Heart left ventricle (tissue), 16 donors: ENCODE results near the gene SMIM1. TPM values are rescaled to one million over a fixed set of nuclear protein-coding genes. Genes with fewer than 3 reads are reported as not detected.

Source experiments
- ATAC-seq, 4 donors: fragments of 200-7000 bp; cut with Tn5 transposase; one replicate each; pipeline ENCODE4 v1.9.1; 2020 to 2022; ENCODE audit warnings: moderate library complexity in 4 of 4, mild to moderate bottlenecking in 3 of 4, moderate number of reproducible peaks in 1 of 4
- DNase-seq, 5 donors: peaks; one replicate each; pipeline ENCODE4 v3.0.0-alpha.2; 2020
- H3K27ac ChIP-seq, 12 donors: fragments of 200-600 bp; sonication (generic) in 4 of 12; one replicate each; pipeline versions ENCODE4 v1.5.0 to v1.8.0; 2016 to 2022; ENCODE audit warnings: mild to moderate bottlenecking in 2 of 12
- H3K27me3 ChIP-seq, 9 donors: fragments of 200-600 bp; sonication (generic) in 2 of 9; one replicate each; pipeline versions ENCODE4 v1.5.1 to v1.8.0; 2016 to 2022; ENCODE audit warnings: mild to moderate bottlenecking in 3 of 9
- H3K36me3 ChIP-seq, 9 donors: fragments of 200-600 bp; sonication (generic) in 2 of 9; one replicate each; pipeline versions ENCODE4 v1.5.0 to v1.8.0; 2018 to 2022; ENCODE audit warnings: mild to moderate bottlenecking in 2 of 9
- H3K4me1 ChIP-seq, 12 donors: fragments of 200-600 bp; sonication (generic) in 4 of 12; one replicate each; pipeline versions ENCODE4 v1.5.0 to v1.8.0; 2016 to 2022; ENCODE audit warnings: mild to moderate bottlenecking in 3 of 12
- H3K4me3 ChIP-seq, 12 donors: fragments of 200-600 bp; sonication (generic) in 4 of 12; one replicate each; pipeline versions ENCODE4 v1.5.0 to v1.8.0; 2017 to 2022; ENCODE audit warnings: mild to moderate bottlenecking in 9 of 12, moderate library complexity in 4 of 12
- H3K9me3 ChIP-seq, 12 donors: fragments of 200-600 bp; sonication (generic) in 4 of 12; one replicate each; pipeline versions ENCODE4 v1.5.0 to v1.8.0; 2016 to 2022; ENCODE audit warnings: mild to moderate bottlenecking in 1 of 12
- CTCF ChIP-seq, 12 donors: fragments of 200-600 bp; sonication (generic) in 4 of 12; IDR thresholded peaks; one replicate each; pipeline versions ENCODE4 v1.5.0 to v1.8.0; 2018 to 2022; ENCODE audit warnings: antibody characterized with exemption in 12 of 12, mild to moderate bottlenecking in 5 of 12
- POLR2A ChIP-seq, 2 donors: fragments of 450-650 bp; IDR thresholded peaks; one replicate each; pipeline ENCODE4 v1.6.1; 2017; ENCODE audit warnings: antibody characterized with exemption in 2 of 2, mild to moderate bottlenecking in 2 of 2, moderate library complexity in 2 of 2
- WGBS, 4 donors: extraction: QIAGEN DNeasy Blood & Tissue Kit in 2 of 4; methylation state at CpG; one replicate each; pipeline versions ENCODE4 v1.1.5 to v1.1.7; 2013 to 2018; 5-methylcytosine and 5-hydroxymethylcytosine counted together
- intact Hi-C, 10 donors: fragments of 100-400 bp; cut with DNase I; formaldehyde crosslinking; loops; one replicate each; pipeline versions ENCODE4 v1.11.1 to v1.14.2; 2022
- polyA plus RNA-seq, 2 donors: library from polyadenylated mRNA; stranded (reverse); fragments of 200-250 nt; gene quantifications; one replicate each; pipeline ENCODE4 v1.2.3, GENCODE V29; 2013
- total RNA-seq, 9 donors: library from RNA; depleted of rRNA in 2 of 9; stranded (reverse); fragments of >200 nt in 2 of 9; fragmentation: NEBNext Ultra II Directional in 3 of 9; extraction: Animal tissue kit (Norgen Biotek cat#: 25700) in 3 of 9; gene quantifications; one replicate each; pipeline versions ENCODE4 v1.1.0 to v1.2.4, GENCODE V29; 2016 to 2023
- donor health status: ischemic (EF 13 %, LVEDD 7.1; RV severe dilation, severe dysfunction).
- donor health status: healthy with polysubstance abuse.
- donor health status: DM: no; HTN: yes; CAD: no.
- donor health status: DM: no; HTN: no; CAD: no.
- donor health status: ischemic (EF 25% LVEDD 6.9; RV normal size, moderate dysfunction).
- donor health status: ischemic (EF 25% LVEDD 5.7; RV mildly dilated, moderate dysfunction).
- donor health status: healthy.
- donor health status: DM: yes; HTN: yes; CAD: no.
- donor health status: ischemic (EF 35%, LVEDD 5.7; RV mildly dilated, moderate dysfunction).
- donor health status: nonischemic (EF 11% LVEDD 7.7; RV severe dilation, severe dysfunction).
- donor health status: DM: yes; HTN: yes; CAD: no.
- donor health status: PGD.
- donor health status: ischemic (EF 29% LVEDD 5.4; RV normal size, mild dysfunction).
- donor health status: nonischemic (EF 23%, LVEDD 6.1; RV moderate dilation, normal function).

SMIM1 gene
- total and polyA plus RNA-seq, 11 donors: 3.8 to 51.2 (median 11.7) TPM

GRCh38 chr1:3759796-3760195, 12.8 kb upstream of the SMIM1 start:
- 46 to 58% (median 51%) methylated on average over 6 of the region's 6 CpGs for WGBS, 4 donors
- no peak overlapping the region for H3K27ac ChIP-seq
- DNase-seq (no peak), ATAC-seq (no peak)
- no peaks in the 10 kb centered on the region for H3K4me1 ChIP-seq
- intact Hi-C loops: no loop called here
- peaks cover 0 to 59% (median 5%) of the 10 kb centered on the region in 9 donors for H3K27me3 ChIP-seq
- H3K4me3 ChIP-seq: no peak overlapping the region
- TF ChIP-seq POLR2A (IDR thresholded peaks at IDR 0.05) (no peak), CTCF (IDR thresholded peaks at IDR 0.05) (no peak)
- H3K9me3 ChIP-seq: peaks cover 0 to 8% (median 0%) of the 10 kb centered on the region in 12 donors
- no peaks in the 10 kb centered on the region for H3K36me3 ChIP-seq

DNA sequence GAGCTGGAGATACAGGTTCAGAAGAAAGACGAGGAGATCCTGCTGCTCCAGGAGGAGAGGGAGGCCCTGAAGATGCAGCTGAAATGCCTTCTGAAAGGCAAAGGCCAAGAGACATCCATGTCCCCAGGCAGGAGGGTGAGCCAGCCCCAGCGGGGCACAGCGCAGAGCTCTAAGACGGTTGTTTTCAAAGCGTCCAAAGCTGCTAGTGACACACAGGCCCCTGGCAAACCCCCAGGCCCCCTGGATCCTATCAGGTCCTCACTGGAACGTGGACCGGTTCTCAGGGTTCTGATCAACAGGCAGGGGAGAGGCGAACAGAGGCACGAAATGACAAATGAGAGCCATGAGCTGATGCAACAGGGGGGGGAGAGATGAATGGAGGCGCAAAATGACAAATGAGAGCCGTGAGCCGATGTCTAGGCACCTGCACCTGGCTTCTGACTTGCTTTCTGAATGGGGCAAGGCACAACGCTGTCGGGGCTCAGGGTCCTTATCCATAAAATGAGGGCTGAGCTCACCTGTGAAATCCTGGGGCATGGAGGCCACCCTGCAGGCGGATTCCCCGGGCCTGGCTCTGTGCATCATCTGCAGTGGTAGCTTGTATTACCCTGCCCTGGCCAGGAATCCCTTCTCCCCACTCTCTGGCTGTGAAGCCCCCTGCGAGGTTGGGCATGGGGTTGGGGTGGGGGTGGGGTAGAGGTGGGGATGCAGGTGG, 11.1 kb upstream of the SMIM1 start:
- no peak for DNase-seq
- no peak for TF ChIP-seq POLR2A (IDR thresholded peaks at IDR 0.05)
- no peak for TF ChIP-seq CTCF (IDR thresholded peaks at IDR 0.05)
- no peak overlapping the region for H3K4me3 ChIP-seq
- no peak overlapping the region for H3K27ac ChIP-seq
- no peaks in the 10 kb centered on the region for H3K36me3 ChIP-seq
- ATAC-seq: no peak
- H3K27me3 ChIP-seq: peaks cover 0 to 43% (median 4%) of the 10 kb centered on the region in 9 donors
- no peaks in the 10 kb centered on the region for H3K4me1 ChIP-seq
- H3K9me3 ChIP-seq: peaks cover 0 to 8% (median 0%) of the 10 kb centered on the region in 12 donors
- intact Hi-C loops: no loop called here
- WGBS, 4 donors: 83 to 88% (median 87%) methylated on average over 16 to 17 of the region's 17 CpGs

DNA sequence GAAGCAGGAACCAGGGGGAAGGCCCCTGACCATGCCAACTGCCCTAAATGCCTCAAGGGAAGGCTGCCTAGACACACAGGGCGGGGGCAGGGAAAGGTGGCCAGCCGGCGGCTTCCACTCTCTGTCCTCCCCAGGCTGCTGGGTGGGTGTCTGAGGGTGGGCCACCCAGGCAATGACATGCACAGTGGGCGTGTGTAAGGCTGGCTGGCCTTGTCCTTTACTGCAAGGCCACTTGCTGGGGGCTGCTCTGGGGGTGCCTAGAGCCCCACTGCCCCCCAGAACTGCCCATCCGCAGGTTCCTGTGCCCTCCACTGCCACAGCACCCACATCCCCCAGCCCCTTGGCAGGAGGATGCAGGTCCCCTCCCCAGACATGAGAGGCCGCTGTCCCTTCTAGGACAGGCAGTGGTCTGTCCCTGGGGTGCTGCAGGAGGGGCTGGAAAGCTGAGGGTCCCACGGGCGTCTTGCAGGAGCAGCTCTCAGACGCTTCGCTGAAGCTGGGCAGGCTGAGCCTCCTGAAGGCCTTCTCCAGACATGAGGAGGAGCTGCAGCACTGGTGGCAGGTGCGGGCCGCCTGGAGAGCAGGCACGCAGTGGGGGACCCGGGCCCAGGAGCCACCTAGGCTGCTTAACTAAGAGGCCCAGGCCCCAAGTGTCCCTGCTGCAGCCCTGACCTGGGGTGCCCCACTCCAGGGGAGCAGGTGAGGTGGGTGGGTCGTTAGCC, 10.2 kb upstream of the SMIM1 start:
- Histone ChIP-seq H3K36me3 (no peaks in the 10 kb centered on the region), H3K4me1 (no peaks in the 10 kb centered on the region), H3K27ac (no peak overlapping the region), H3K4me3 (no peak overlapping the region), H3K27me3 (peaks cover 0 to 41% (median 3%) of the 10 kb centered on the region in 9 donors), H3K9me3 (peaks cover 0 to 8% (median 0%) of the 10 kb centered on the region in 12 donors)
- TF ChIP-seq POLR2A (IDR thresholded peaks at IDR 0.05): no peak
- no peak for TF ChIP-seq CTCF (IDR thresholded peaks at IDR 0.05)
- 52 to 80% (median 74%) methylated on average over 4 to 15 of the region's 15 CpGs for WGBS, 4 donors
- peak in 1 of 5 donors; percentile 42 for DNase-seq
- peak in 1 of 4 donors; percentile 42 for ATAC-seq
- intact Hi-C loops: no loop called here

- TF ChIP-seq POLR2A (IDR thresholded peaks at IDR 0.05) (no peak), CTCF (IDR thresholded peaks at IDR 0.05) (no peak)
- no peak for ATAC-seq
Observed at GRCh38 chr1:3762873-3763228, 9.7 kb upstream of the SMIM1 start.

More at GRCh38 chr1:3762873-3763228, 9.7 kb upstream of the SMIM1 start:
- peak in 1 of 5 donors; percentile 63 for DNase-seq
- Histone ChIP-seq H3K9me3 (peaks cover 0 to 8% (median 0%) of the 10 kb centered on the region in 12 donors), H3K4me3 (no peak overlapping the region), H3K27me3 (peaks cover 0 to 43% (median 3%) of the 10 kb centered on the region in 9 donors), H3K36me3 (no peaks in the 10 kb centered on the region), H3K27ac (no peak overlapping the region), H3K4me1 (no peaks in the 10 kb centered on the region)
- intact Hi-C loops: no loop called here
- 82 to 86% (median 83%) methylated on average over 8 to 12 of the region's 12 CpGs for WGBS, 4 donors
